Neural cell (in vitro differentiated cells): ENCODE data around the gene MME. TPM values are rescaled to one million over a fixed set of nuclear protein-coding genes. Genes with fewer than 3 reads are reported as not detected.

Experiments
- H2AFZ ChIP-seq: fragments of 200-600, 300-800 bp; sonication (generic), shearing (Covaris generic); 2 replicates; pipeline ENCODE4 v1.6.0; 2014; ENCODE audit warnings: low read depth, mild to moderate bottlenecking, antibody characterized with exemption, low read length, moderate library complexity
- H3F3A ChIP-seq: fragments of 200-600 bp; shearing (Covaris generic); 2 replicates; pipeline ENCODE4 v1.6.1; 2016; ENCODE audit warnings: mild to moderate bottlenecking, moderate library complexity, mixed read lengths, antibody characterized with exemption, low read length; ENCODE audit not compliant: insufficient read depth, poor library complexity, severe bottlenecking
- H3K27ac ChIP-seq: fragments of 200-600, 300-800 bp; sonication (generic), shearing (Covaris generic); 2 replicates; pipeline ENCODE4 v1.5.1; 2014; ENCODE audit warnings: mild to moderate bottlenecking, low read length, moderate library complexity
- H3K27me3 ChIP-seq: fragments of 300-800, 200-600 bp; sonication (generic), shearing (Covaris generic); 2 replicates; pipeline ENCODE4 v1.6.0; 2014; ENCODE audit warnings: mild to moderate bottlenecking, low read depth, low read length, moderate library complexity; ENCODE audit not compliant: insufficient read depth
- H3K36me3 ChIP-seq: fragments of 300-800, 200-600 bp; sonication (generic), shearing (Covaris generic); 2 replicates; pipeline ENCODE4 v1.5.1; 2014; ENCODE audit warnings: mild to moderate bottlenecking, antibody characterized with exemption, low read length, moderate library complexity; ENCODE audit not compliant: insufficient read depth
- H3K4me2 ChIP-seq: fragments of 300-800, 200-600 bp; sonication (generic), shearing (Covaris generic); 2 replicates; pipeline ENCODE4 v1.6.0; 2014; ENCODE audit warnings: mild to moderate bottlenecking, low read length
- H3K4me3 ChIP-seq: fragments of 300-800, 200-600 bp; sonication (generic), shearing (Covaris generic); 2 replicates; pipeline ENCODE4 v1.5.1; 2014; ENCODE audit warnings: mild to moderate bottlenecking, low read length, moderate library complexity
- H3K79me2 ChIP-seq: fragments of 200-600 bp; shearing (Covaris generic); replicated peaks from 2 replicates; pipeline ENCODE4 v1.6.0; 2014; ENCODE audit warnings: mild to moderate bottlenecking, low read length, moderate library complexity; ENCODE audit not compliant: insufficient read depth
- H3K9ac ChIP-seq: fragments of 300-800, 200-600 bp; sonication (generic), shearing (Covaris generic); 2 replicates; pipeline ENCODE4 v1.6.1; 2016; ENCODE audit warnings: mild to moderate bottlenecking, low read length, mixed read lengths
- H3K9me2 ChIP-seq: fragments of 200-600 bp; shearing (Covaris generic); 2 replicates; pipeline ENCODE4 v1.6.1; 2016; ENCODE audit warnings: mild to moderate bottlenecking, low read length, mixed read lengths; ENCODE audit not compliant: insufficient read depth
- H3K9me3 ChIP-seq: fragments of 200-600, 300-800 bp; sonication (generic), shearing (Covaris generic); 2 replicates; pipeline ENCODE4 v1.6.1; 2016; ENCODE audit warnings: mild to moderate bottlenecking, mixed run types, low read length, moderate library complexity, mixed read lengths
- H4K20me1 ChIP-seq: fragments of 200-600 bp; shearing (Covaris generic); 2 replicates; pipeline ENCODE4 v1.6.1; 2016; ENCODE audit warnings: mild to moderate bottlenecking, mixed run types; ENCODE audit not compliant: insufficient read depth
- EP300 ChIP-seq: fragments of 450-650 bp; conservative IDR thresholded peaks from 2 replicates; pipeline ENCODE4 v1.6.1; 2014; ENCODE audit warnings: antibody characterized with exemption, mild to moderate bottlenecking, moderate library complexity; ENCODE audit not compliant: poor library complexity, severe bottlenecking
- EZH2 ChIP-seq: fragments of 200-600, 300-800 bp; shearing (Covaris generic), sonication (generic); IDR thresholded peaks from 2 replicates; pipeline ENCODE4 v1.6.1; 2014; ENCODE audit warnings: antibody characterized with exemption, low read length, borderline replicate concordance, mild to moderate bottlenecking; ENCODE audit not compliant: insufficient read depth, poor library complexity, severe bottlenecking
- MXI1 ChIP-seq: fragments of 450-650 bp; conservative IDR thresholded peaks from 2 replicates; pipeline ENCODE4 v1.6.1; 2014; ENCODE audit warnings: antibody characterized with exemption, mild to moderate bottlenecking; ENCODE audit not compliant: poor library complexity, severe bottlenecking
- POLR2AphosphoS5 ChIP-seq: IDR thresholded peaks from 2 replicates; pipeline ENCODE4 v1.6.1; 2012
- RAD21 ChIP-seq: fragments of 450-650 bp; conservative IDR thresholded peaks from 2 replicates; pipeline ENCODE4 v1.6.1; 2014; ENCODE audit warnings: antibody characterized with exemption, mild to moderate bottlenecking, moderate library complexity
- SMC3 ChIP-seq: fragments of 450-650 bp; conservative IDR thresholded peaks from 2 replicates; pipeline ENCODE4 v1.6.1; 2014; ENCODE audit warnings: antibody characterized with exemption, mild to moderate bottlenecking, moderate library complexity; ENCODE audit not compliant: poor library complexity
- TAF1 ChIP-seq: IDR thresholded peaks from 2 replicates; pipeline ENCODE4 v1.6.1; 2012; ENCODE audit warnings: low read depth
- polyA plus RNA-seq: library from polyadenylated mRNA; depleted of rRNA; stranded (reverse); fragments of >200 nt; gene quantifications from 2 replicates; pipeline ENCODE4 v1.2.3, GENCODE V29; 2014
- TF ChIP-seq, protein P1 (sequence below): IDR thresholded peaks from 2 replicates; pipeline ENCODE4 v1.6.1; 2012; ENCODE audit warnings: borderline replicate concordance
- TF ChIP-seq, protein P2 (sequence below): fragments of 450-650 bp; IDR thresholded peaks from 2 replicates; pipeline ENCODE4 v1.5.1; 2014; ENCODE audit warnings: antibody characterized with exemption, mild to moderate bottlenecking, moderate library complexity; ENCODE audit not compliant: poor library complexity, severe bottlenecking

MME gene
- polyA plus RNA-seq, 1 donor from 2014 or later, result 0.54 TPM

DNA sequence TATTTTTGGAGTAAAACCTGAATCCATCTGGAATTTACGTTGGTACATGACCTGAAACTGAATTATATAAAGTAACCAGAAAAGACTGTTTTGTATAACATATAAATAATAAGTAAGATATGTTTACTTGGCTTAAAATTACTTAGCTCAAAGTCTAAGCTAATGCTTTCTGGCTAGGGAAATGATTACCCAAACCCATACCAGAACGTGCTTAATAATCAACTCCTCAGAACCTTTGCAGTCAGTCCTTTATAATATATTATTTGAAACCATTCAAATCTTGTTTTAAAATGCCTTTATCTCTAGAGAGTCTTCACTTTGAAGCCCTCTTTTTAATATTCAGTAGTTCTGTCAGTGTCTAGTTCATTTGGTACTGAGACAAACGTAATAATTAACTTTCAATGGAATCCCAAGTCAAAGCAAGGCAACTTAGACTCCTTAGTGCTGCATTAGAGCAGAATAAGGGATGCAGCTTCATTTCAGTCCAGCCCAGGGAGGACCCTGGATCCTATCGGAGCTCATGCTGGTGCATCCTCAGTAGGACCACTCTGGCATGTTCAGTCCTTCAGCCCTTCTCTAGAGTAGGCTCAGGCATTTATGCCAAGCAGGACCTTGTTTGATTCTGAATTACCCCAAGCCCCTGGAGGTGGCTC lies 81.6 kb downstream of the MME start:
- Histone ChIP-seq H3K9ac (no peak overlapping the region), H3K79me2 (no peaks in the 10 kb centered on the region), H4K20me1 (no peaks in the 10 kb centered on the region), H3K27ac (no peak overlapping the region), H3K9me2 (no peaks in the 10 kb centered on the region), H3K9me3 (no peaks in the 10 kb centered on the region), H3K4me3 (no peak overlapping the region), H3K36me3 (no peaks in the 10 kb centered on the region), H3K27me3 (no peaks in the 10 kb centered on the region), H3F3A (no peaks in the 10 kb centered on the region), H2AFZ (no peak overlapping the region), H3K4me2 (no peak overlapping the region)
- TF ChIP-seq TAF1 (no peak), MXI1 (no peak), POLR2AphosphoS5 (no peak), EP300 (no peak), SMC3 (no peak), RAD21 (no peak), EZH2 (no peak)
- TF ChIP-seq, protein P1, sequence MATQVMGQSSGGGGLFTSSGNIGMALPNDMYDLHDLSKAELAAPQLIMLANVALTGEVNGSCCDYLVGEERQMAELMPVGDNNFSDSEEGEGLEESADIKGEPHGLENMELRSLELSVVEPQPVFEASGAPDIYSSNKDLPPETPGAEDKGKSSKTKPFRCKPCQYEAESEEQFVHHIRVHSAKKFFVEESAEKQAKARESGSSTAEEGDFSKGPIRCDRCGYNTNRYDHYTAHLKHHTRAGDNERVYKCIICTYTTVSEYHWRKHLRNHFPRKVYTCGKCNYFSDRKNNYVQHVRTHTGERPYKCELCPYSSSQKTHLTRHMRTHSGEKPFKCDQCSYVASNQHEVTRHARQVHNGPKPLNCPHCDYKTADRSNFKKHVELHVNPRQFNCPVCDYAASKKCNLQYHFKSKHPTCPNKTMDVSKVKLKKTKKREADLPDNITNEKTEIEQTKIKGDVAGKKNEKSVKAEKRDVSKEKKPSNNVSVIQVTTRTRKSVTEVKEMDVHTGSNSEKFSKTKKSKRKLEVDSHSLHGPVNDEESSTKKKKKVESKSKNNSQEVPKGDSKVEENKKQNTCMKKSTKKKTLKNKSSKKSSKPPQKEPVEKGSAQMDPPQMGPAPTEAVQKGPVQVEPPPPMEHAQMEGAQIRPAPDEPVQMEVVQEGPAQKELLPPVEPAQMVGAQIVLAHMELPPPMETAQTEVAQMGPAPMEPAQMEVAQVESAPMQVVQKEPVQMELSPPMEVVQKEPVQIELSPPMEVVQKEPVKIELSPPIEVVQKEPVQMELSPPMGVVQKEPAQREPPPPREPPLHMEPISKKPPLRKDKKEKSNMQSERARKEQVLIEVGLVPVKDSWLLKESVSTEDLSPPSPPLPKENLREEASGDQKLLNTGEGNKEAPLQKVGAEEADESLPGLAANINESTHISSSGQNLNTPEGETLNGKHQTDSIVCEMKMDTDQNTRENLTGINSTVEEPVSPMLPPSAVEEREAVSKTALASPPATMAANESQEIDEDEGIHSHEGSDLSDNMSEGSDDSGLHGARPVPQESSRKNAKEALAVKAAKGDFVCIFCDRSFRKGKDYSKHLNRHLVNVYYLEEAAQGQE, result no peak
- TF ChIP-seq, protein P2, sequence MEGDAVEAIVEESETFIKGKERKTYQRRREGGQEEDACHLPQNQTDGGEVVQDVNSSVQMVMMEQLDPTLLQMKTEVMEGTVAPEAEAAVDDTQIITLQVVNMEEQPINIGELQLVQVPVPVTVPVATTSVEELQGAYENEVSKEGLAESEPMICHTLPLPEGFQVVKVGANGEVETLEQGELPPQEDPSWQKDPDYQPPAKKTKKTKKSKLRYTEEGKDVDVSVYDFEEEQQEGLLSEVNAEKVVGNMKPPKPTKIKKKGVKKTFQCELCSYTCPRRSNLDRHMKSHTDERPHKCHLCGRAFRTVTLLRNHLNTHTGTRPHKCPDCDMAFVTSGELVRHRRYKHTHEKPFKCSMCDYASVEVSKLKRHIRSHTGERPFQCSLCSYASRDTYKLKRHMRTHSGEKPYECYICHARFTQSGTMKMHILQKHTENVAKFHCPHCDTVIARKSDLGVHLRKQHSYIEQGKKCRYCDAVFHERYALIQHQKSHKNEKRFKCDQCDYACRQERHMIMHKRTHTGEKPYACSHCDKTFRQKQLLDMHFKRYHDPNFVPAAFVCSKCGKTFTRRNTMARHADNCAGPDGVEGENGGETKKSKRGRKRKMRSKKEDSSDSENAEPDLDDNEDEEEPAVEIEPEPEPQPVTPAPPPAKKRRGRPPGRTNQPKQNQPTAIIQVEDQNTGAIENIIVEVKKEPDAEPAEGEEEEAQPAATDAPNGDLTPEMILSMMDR, result no peak

DNA sequence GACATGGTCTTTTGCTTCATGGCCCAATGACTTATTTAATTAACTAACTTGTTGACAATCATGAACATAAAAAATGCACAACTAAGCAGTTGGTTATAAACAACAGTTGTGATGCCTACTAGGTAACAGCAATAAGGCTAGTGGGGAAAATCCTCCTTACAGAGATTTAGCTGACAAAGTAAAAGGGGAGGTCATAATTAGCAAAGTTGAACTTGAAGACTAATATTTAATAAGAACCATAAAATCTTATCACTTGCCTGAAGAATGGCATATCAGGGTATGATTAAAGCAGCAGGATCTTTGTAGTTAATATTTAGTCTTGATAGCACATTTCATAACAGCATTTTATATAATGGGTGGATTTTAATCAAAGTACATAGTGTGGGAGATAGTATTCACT lies 84.2 kb downstream of the MME start:
- Histone ChIP-seq H3K4me2 (no peak overlapping the region), H3K27ac (no peak overlapping the region), H4K20me1 (no peaks in the 10 kb centered on the region), H3K9me2 (no peaks in the 10 kb centered on the region), H3K36me3 (no peaks in the 10 kb centered on the region), H3F3A (no peaks in the 10 kb centered on the region), H3K9ac (no peak overlapping the region), H3K9me3 (no peaks in the 10 kb centered on the region), H3K27me3 (no peaks in the 10 kb centered on the region), H3K79me2 (no peaks in the 10 kb centered on the region), H2AFZ (no peak overlapping the region), H3K4me3 (no peak overlapping the region)
- TF ChIP-seq SMC3 (no peak), POLR2AphosphoS5 (no peak), MXI1 (no peak), TAF1 (no peak), RAD21 (no peak)
- TF ChIP-seq, protein P1, result no peak
- TF ChIP-seq, protein P2, result no peak
